Stimulated activated naive CD8-positive, alpha-beta T cell treated with anti-CD3 and anti-CD28 coated beads, Interleukin-15, amount 100 ng/mL, for 72 hours (primary cell): ENCODE data around the gene DISP1.

Experiments used
- ATAC-seq: fragments of 150-1000 bp; cut with Tn5 transposase; 2 replicates; pipeline ENCODE4 v1.10.0; 2021; ENCODE audit warnings: mild to moderate bottlenecking, moderate library complexity
- DNase-seq, 2 donors: peaks; one replicate each; pipeline ENCODE4 v3.0.0; 2021 to 2022
- H3K27ac Mint-ChIP-seq, 2 donors: one replicate each; pipeline ENCODE4 v1.8.0; 2022; ENCODE audit warnings: mild to moderate bottlenecking in 2 of 2, mixed read lengths in 2 of 2, moderate library complexity in 2 of 2
- H3K27me3 Mint-ChIP-seq: one replicate; pipeline ENCODE4 v1.8.0; 2022; ENCODE audit warnings: mixed read lengths
- H3K4me1 Mint-ChIP-seq: one replicate; pipeline ENCODE4 v1.8.0; 2022; ENCODE audit warnings: mild to moderate bottlenecking, mixed read lengths
- H3K4me3 Mint-ChIP-seq, 2 donors: one replicate each; pipeline ENCODE4 v1.8.0; 2022; ENCODE audit warnings: mild to moderate bottlenecking in 2 of 2, mixed read lengths in 2 of 2, moderate library complexity in 1 of 2
- H3K9me3 Mint-ChIP-seq, 2 donors: one replicate each; pipeline ENCODE4 v1.8.0; 2022; ENCODE audit warnings: mixed read lengths in 2 of 2

Gene DISP1, protein sequence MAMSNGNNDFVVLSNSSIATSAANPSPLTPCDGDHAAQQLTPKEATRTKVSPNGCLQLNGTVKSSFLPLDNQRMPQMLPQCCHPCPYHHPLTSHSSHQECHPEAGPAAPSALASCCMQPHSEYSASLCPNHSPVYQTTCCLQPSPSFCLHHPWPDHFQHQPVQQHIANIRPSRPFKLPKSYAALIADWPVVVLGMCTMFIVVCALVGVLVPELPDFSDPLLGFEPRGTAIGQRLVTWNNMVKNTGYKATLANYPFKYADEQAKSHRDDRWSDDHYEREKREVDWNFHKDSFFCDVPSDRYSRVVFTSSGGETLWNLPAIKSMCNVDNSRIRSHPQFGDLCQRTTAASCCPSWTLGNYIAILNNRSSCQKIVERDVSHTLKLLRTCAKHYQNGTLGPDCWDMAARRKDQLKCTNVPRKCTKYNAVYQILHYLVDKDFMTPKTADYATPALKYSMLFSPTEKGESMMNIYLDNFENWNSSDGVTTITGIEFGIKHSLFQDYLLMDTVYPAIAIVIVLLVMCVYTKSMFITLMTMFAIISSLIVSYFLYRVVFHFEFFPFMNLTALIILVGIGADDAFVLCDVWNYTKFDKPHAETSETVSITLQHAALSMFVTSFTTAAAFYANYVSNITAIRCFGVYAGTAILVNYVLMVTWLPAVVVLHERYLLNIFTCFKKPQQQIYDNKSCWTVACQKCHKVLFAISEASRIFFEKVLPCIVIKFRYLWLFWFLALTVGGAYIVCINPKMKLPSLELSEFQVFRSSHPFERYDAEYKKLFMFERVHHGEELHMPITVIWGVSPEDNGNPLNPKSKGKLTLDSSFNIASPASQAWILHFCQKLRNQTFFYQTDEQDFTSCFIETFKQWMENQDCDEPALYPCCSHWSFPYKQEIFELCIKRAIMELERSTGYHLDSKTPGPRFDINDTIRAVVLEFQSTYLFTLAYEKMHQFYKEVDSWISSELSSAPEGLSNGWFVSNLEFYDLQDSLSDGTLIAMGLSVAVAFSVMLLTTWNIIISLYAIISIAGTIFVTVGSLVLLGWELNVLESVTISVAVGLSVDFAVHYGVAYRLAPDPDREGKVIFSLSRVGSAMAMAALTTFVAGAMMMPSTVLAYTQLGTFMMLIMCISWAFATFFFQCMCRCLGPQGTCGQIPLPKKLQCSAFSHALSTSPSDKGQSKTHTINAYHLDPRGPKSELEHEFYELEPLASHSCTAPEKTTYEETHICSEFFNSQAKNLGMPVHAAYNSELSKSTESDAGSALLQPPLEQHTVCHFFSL (N-terminal part only)

DNA sequence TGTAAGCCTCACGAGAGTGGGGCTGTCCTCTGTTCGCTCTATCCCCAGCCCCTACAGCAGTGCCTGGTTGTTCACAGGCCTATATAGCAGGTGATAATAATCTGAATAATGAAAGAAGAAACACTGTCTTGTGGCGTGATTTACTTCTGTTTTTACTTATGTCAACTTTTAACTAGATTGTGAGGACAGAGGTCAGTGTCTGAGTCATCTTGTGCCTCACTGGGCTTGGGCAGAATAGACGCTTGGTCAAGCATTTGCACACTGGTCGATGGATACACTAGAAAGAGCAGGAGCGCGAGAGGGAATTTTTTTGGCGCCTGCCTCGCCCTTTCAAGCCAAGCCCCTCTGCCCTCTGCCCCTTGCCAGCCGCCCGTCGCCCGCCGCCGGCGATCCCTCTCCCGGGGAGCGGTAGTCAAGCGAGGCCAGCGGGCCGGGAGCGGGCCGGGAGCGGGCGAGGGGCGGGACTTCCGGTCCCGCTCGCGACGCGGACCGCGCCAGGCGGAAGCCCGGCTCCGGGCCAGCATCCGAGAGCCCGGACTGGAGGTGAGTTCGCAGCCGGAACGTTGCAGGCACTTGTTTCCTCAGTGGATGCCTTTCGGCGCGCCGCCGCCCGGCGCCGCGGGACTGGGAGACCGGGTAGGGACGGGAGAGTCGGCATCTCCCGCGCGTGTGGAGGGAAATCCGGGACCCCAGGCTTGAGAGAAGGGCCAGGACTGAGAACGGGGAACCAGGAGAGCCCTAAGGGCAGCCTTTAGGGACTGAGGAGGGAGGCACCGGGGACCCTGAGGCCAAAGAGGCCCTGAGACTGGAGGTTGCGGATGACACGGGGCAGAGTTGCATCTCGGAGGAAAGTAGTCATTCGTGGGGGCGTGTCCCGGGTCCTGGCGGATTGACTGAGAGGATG lies at the start of gene DISP1:
TSS of gene DISP1 (plus strand) at position 504 of the 904 bp plus-strand sequence. CDS start 127,785 bp downstream, outside the sequence.
- Mint-ChIP-seq H3K27me3 (no peaks in the 10 kb centered on the region), H3K27ac (peak within 1 kb of the TSS; percentile 99), H3K4me3 (peak within 1 kb of the TSS; percentile 94 to 97), H3K4me1 (peaks cover 38% of the 10 kb centered on the region), H3K9me3 (peaks cover 0 to 5% of the 10 kb centered on the region in 2 donors)
- ATAC-seq, result peak; percentile 92
- DNase-seq, result peak; percentile 73 to 78

DNA sequence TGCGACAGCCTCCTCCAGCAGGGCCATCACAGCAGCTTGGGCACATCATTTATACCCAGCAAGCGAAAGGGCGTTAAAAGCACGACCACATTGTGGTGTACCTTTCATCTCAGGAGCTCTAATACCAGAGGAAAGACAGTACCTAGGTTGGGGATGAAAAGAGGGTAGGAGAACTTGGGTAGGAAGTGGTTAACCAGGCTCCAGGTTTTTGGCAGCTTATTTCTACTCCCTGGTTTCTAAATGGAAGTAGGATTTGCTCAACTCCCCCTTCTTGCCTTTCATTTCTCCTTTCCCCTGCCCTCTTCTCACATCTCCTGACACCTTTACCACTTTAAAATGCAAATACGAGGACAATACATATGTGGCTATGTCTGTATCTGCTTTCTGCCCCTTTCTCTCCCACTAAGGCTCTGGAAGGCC lies 47.7 kb upstream of the DISP1 start:
- Mint-ChIP-seq H3K27ac (no peak overlapping the region), H3K9me3 (peaks cover 31 to 32% of the 10 kb centered on the region in 2 donors), H3K27me3 (no peaks in the 10 kb centered on the region), H3K4me3 (no peak overlapping the region), H3K4me1 (peaks cover 16% of the 10 kb centered on the region)
- peak; percentile 70 for ATAC-seq
- DNase-seq, result no peak

DNA sequence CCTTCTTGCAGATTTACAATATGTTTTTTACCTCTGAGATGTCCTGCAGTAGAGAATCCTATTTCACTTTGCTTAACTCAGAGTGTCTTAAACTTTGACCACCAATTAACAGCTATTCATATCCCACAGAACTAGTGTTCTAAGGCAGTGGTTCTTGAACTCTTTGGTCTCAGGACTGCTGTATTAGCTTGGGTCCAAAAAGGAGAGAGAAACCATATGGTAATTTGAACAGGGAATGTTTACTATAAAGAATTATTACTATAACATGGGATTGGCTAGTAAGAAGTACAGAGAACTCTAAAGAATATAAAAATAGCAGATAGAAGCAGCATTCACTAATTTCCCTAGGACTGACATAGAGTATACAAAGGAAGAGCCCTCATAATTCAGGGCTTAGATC lies 46.2 kb upstream of the DISP1 start:
- H3K9me3 Mint-ChIP-seq, result peaks cover 31 to 32% of the 10 kb centered on the region in 2 donors
- H3K27ac Mint-ChIP-seq, result no peak overlapping the region
- ATAC-seq (no peak), DNase-seq (no peak)
- no peaks in the 10 kb centered on the region for H3K27me3 Mint-ChIP-seq
- H3K4me3 Mint-ChIP-seq, result no peak overlapping the region
- H3K4me1 Mint-ChIP-seq, result peaks cover 30% of the 10 kb centered on the region

DNA sequence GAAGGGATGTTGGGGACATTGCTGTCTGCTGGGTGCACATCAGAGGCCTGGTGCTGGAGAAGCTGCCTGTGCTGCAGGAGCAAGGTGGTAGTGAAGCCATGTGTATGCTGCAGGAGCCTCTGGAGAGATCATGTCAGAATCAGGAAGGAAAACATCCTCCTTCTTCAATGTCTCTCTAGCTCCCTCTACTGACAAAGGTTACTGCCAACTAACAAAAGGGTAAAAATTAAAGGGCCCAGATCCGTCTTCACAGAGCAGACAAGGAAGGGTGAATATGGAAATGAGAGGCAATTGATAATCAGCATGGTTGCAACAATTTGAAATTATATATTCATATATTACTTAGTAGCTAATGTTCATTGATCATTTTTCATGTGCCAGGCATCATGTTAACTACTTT lies 45.7 kb upstream of the DISP1 start:
- H3K27ac Mint-ChIP-seq, result no peak overlapping the region

DNA sequence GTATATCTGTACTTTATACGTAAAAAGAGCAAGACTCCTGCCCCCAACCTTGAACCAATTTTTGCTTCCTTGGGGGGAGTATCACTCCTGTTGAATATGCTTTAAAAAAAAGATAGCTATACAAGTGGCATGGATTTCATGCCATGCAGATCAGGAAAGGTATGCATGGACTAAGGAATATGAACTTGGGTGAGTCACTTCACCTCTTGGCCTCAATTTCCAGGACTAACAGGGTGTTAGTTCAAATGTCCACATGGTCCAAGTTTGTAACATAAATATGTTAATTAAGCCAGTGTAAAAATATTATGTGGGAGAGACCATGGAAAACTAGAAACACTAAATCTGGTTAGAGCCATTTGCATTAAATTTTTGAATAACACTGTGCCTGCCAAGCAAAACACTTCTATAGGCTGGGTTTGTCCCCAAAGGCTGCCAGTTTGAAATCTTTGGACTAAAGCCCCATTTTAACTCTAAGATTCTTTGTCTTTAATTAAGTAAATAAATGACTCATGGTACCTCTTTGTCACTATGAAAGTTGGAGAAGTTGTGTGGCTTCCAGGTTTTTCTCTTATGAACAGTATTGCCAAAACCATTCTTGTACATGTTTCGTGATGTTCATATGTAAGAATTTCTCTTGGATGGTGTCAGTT lies 44.7 kb upstream of the DISP1 start:
- H3K4me1 Mint-ChIP-seq, result peaks cover 30% of the 10 kb centered on the region
- no peak for ATAC-seq
- DNase-seq, result no peak
- H3K9me3 Mint-ChIP-seq, result peaks cover 31 to 40% of the 10 kb centered on the region in 2 donors
- no peaks in the 10 kb centered on the region for H3K27me3 Mint-ChIP-seq
- H3K4me3 Mint-ChIP-seq, result no peak overlapping the region
- no peak overlapping the region for H3K27ac Mint-ChIP-seq

More for the DNA sequence above, 45.7 kb upstream of the DISP1 start:
- DNase-seq (no peak), ATAC-seq (no peak)
- Mint-ChIP-seq H3K4me3 (no peak overlapping the region), H3K27me3 (no peaks in the 10 kb centered on the region), H3K9me3 (peaks cover 31 to 32% of the 10 kb centered on the region in 2 donors), H3K4me1 (peaks cover 30% of the 10 kb centered on the region)

DNA sequence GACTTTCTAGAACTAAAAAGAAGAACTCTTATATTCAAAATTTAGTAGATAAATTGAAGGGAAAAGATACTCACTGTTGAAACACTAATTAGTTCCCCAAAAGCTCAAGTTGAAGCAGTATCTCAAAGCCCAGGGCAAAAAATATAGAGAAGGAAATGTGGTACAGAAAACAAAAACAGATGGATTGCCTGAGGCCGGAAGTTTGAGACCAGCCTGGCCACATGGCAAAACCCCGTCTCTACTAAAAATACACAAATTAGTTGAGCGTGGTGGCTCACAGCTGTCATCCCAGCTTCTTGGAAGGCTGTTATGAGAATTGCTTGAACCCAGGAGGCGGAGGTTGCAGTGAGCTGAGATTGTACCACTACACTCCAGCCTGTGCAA lies 41.9 kb upstream of the DISP1 start:
- Mint-ChIP-seq H3K27me3 (no peaks in the 10 kb centered on the region), H3K4me1 (peaks cover 20% of the 10 kb centered on the region), H3K9me3 (peaks cover 19 to 29% of the 10 kb centered on the region in 2 donors), H3K4me3 (no peak overlapping the region), H3K27ac (peak overlapping the region in 1 of 2 donors; percentile 78)
- ATAC-seq (peak; percentile 82), DNase-seq (peak; percentile 8 to 39)

DNA sequence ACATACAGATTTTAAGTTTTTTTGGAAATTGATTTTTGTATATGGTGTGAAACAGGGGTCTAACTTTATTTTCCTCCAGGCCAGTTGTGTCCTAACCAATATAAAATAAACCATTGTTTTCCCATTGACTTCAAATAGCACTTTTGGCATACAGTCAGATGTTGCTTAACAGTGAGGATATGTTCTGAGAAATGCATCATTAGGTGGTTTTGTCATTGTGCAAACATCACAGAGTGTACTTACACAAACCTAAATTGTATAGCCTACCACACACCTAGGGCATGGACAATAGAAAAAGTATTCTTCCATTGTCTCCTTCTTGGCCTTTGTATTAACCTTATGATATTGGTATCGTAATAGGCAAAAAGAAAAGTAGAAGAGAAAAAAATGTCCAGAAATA lies 37.4 kb upstream of the DISP1 start:
- Mint-ChIP-seq H3K4me1 (peaks cover 12% of the 10 kb centered on the region), H3K27me3 (peaks cover 7% of the 10 kb centered on the region), H3K4me3 (no peak overlapping the region), H3K27ac (no peak overlapping the region), H3K9me3 (peaks cover 0 to 7% of the 10 kb centered on the region in 2 donors)
- ATAC-seq (no peak), DNase-seq (no peak)

DNA sequence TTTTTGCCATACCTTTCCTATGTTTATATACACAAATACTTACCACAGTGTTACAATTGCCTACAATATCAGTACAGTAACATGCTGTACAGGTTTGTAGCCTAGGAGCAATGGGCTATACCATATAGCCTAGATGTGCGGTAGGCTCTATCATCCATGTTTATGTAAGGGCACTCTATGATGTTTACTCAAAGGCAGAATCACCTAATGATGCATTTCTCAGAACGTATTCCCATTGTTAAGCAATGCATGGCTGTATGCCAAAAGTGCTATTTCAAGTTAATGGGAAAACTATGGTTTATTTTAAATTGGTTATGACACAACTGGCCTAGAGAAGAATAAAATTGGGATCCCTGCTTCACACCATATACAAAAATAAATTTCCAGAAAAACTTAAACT lies 36.9 kb upstream of the DISP1 start:
- peaks cover 0 to 7% of the 10 kb centered on the region in 2 donors for H3K9me3 Mint-ChIP-seq
- no peak overlapping the region for H3K4me3 Mint-ChIP-seq
- peaks cover 9% of the 10 kb centered on the region for H3K27me3 Mint-ChIP-seq
- H3K27ac Mint-ChIP-seq, result no peak overlapping the region
- peaks cover 6% of the 10 kb centered on the region for H3K4me1 Mint-ChIP-seq
- ATAC-seq (no peak), DNase-seq (no peak)

DNA sequence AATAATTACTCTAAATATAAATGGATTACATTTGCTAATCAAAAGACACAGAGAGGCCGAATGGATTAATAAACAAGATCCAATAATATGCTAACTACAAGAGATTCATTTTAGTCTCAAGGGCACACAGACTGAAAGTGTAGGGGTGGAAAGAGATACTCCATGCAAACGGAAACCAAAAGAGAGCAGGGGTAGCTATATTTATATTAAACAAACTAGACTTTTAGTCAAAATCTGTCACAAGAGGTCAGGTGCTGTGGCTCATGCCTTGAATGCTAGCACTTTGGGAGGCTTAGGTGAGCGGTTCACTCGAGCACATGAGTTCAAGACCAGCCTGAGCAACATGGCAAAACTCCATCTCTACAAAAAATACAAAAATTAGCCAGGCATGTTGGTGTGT lies 33.6 kb upstream of the DISP1 start:
- Mint-ChIP-seq H3K9me3 (no peaks in the 10 kb centered on the region), H3K27ac (no peak overlapping the region), H3K27me3 (peaks cover 9% of the 10 kb centered on the region), H3K4me3 (no peak overlapping the region), H3K4me1 (no peaks in the 10 kb centered on the region)
- DNase-seq, result no peak
- no peak for ATAC-seq

DNA sequence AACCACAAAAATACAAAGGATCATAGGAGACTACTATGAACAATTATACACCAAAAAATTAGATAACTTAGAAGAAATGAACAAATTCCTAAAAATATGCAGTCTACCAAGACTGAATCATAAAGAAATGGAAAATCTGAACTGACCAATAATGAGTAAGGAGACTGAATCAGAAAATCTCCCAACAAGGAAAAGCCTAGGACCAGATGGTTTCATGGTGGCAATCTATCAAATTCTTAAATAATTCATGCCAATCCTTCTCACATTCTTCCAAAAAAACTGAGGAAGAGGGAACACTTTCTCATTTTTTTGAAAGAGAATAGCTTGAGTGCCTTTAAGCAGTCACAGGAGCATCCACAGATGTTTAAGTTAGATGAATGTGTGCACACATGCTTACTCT lies 31.8 kb upstream of the DISP1 start:
- no peak for ATAC-seq
- no peaks in the 10 kb centered on the region for H3K4me1 Mint-ChIP-seq
- no peaks in the 10 kb centered on the region for H3K9me3 Mint-ChIP-seq
- DNase-seq, result no peak
- H3K27ac Mint-ChIP-seq, result no peak overlapping the region
- H3K4me3 Mint-ChIP-seq, result no peak overlapping the region
- H3K27me3 Mint-ChIP-seq, result peaks cover 9% of the 10 kb centered on the region

DNA sequence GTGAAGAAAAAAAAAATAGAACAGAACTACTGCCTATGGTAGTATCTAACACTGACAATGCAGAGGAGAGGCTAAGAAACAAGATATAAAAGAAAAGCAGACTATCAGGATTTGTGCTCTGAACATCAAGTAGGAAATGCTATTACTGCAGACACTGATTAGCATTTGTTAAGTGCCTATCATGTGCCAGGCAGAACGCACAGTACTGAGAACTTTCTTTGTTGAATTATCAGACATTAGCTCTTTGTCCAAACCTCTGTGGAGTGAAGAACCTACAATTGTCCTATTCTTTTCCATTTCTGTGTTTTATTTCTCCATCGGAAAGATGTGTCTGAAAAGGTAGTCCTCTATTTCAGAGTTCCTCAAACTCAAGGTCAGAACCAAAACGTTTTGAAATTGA lies 30.5 kb upstream of the DISP1 start:
- peaks cover under 1 to 1% of the 10 kb centered on the region in 2 donors for H3K9me3 Mint-ChIP-seq
- H3K27me3 Mint-ChIP-seq, result peaks cover 9% of the 10 kb centered on the region
- H3K4me1 Mint-ChIP-seq, result peaks cover 4% of the 10 kb centered on the region
- no peak overlapping the region for H3K27ac Mint-ChIP-seq
- ATAC-seq (no peak), DNase-seq (no peak)
- no peak overlapping the region for H3K4me3 Mint-ChIP-seq

DNA sequence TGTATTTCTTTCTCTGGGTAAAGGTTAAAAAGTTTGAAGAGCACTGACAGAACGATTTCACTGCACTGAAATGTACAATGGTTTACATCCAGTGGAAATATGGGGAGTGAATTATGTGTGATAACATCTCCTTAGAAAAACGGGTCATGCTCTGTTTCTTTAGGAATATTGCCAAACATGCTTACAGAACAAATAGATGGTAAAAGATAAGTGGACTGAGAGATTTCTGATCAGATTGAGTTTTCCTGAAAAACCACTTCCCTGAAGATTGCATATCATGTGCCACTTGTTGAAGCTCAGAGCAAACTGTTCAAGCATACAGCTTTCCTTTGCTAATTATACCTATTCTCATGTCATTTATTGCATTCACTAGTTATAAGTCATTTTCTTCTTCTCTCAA lies 29.9 kb upstream of the DISP1 start:
- ATAC-seq, result no peak
- H3K4me3 Mint-ChIP-seq, result no peak overlapping the region

DNA sequence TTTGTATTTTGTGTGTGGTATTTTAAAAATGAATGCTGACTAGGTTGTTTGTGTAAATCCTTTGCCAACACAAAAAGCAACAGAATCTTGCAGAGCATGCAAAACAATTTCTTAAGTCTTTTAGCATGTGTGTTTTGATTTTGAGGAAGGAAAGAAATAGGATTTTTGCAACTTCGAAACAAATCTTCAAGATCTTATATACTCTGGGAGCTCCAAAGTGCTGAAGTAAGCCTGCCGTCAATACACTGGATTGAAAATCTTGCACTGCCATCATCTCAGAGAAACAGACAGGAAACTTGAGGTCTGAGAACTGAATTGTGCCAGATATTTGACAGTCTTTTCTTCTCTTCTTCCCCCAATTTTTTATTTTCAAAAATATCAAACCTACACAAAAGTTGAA lies 29.3 kb upstream of the DISP1 start:
- Mint-ChIP-seq H3K4me3 (no peak overlapping the region), H3K27me3 (peaks cover 9% of the 10 kb centered on the region), H3K27ac (no peak overlapping the region), H3K9me3 (peaks cover 12 to 13% of the 10 kb centered on the region in 2 donors), H3K4me1 (peaks cover 12% of the 10 kb centered on the region)
- ATAC-seq (no peak), DNase-seq (no peak)

More for the DNA sequence above, 29.9 kb upstream of the DISP1 start:
- Mint-ChIP-seq H3K27me3 (peaks cover 9% of the 10 kb centered on the region), H3K27ac (no peak overlapping the region), H3K4me1 (peaks cover 6% of the 10 kb centered on the region), H3K9me3 (peaks cover 6 to 7% of the 10 kb centered on the region in 2 donors)
- DNase-seq, result no peak

DNA sequence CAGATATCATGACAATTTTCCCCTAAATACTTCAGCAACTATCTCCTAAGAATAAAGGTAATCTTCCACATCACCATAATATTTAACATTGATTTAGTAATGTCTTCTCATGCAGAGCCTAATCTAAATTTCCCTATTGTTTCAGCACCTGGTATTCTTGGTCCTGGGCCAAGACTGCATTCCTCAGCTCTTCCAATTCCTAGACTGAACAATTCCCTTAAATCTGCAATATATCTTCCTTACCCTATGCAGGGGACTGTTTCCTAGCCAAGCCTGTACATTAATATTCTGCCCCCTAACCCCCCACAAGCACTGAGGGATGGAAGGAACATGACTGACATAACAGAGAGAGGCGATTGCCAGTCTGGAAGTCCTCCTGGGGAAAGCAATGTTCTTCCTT lies 28.7 kb upstream of the DISP1 start:
- peaks cover 9% of the 10 kb centered on the region for H3K27me3 Mint-ChIP-seq
- no peak for ATAC-seq

More for the DNA sequence above, 28.7 kb upstream of the DISP1 start:
- Mint-ChIP-seq H3K27ac (no peak overlapping the region), H3K9me3 (peaks cover 12 to 14% of the 10 kb centered on the region in 2 donors), H3K4me3 (no peak overlapping the region), H3K4me1 (peaks cover 18% of the 10 kb centered on the region)
- no peak for DNase-seq
